Stimulated activated CD4-positive, alpha-beta T cell treated with anti-CD3 and anti-CD28 coated beads, Interleukin-4, amount 100 ng/mL, for 1 hour (primary cell): ENCODE data around the gene CCNK.

Source experiments
- DNase-seq: peaks from one replicate; pipeline ENCODE4 v3.0.0-alpha.2; 2020

Gene CCNK

GRCh38 chr14:99521176-99522024, 40.2 kb downstream of the CCNK start:
- no peak for DNase-seq

GRCh38 chr14:99522025-99522401, 40.8 kb downstream of the CCNK start:
- no peak for DNase-seq

GRCh38 chr14:99522457-99522891, 41.3 kb downstream of the CCNK start:
- DNase-seq, result no peak

- no peak for DNase-seq
Measured at GRCh38 chr14:99522934-99523703, 41.9 kb downstream of the CCNK start.

DNA sequence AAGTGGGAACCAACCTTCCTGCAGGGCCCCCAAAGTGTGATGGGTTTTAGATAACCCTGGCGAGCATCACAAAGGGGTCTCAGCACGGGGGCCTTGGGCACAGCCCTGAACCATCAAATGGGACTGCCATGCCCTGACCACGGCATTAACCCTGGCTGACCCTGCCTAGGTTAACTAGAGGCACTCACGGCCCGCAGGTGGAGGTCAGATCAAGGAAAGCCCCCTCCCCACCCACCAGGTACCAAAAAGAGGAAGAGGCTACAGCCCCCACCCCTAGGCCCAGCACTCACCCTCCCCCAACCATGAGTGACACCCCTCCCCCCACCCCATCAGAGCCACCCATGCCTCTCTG, 42.5 kb downstream of the CCNK start:
- no peak for DNase-seq

- DNase-seq, result no peak
Measured at GRCh38 chr14:99524091-99524661, 43.0 kb downstream of the CCNK start.

GRCh38 chr14:99524804-99525698, 43.8 kb downstream of the CCNK start:
- DNase-seq, result no peak

- no peak for DNase-seq
Measured at GRCh38 chr14:99525699-99526080, 44.5 kb downstream of the CCNK start.

GRCh38 chr14:99527026-99527425, 45.8 kb downstream of the CCNK start:
- no peak for DNase-seq

- no peak for DNase-seq
Measured at GRCh38 chr14:99527427-99528076, 46.3 kb downstream of the CCNK start.

GRCh38 chr14:99529899-99530298, 48.7 kb downstream of the CCNK start:
- no peak for DNase-seq

- DNase-seq, result no peak
Measured at GRCh38 chr14:99530407-99531155, 49.4 kb downstream of the CCNK start.

- DNase-seq, result no peak
Measured at GRCh38 chr14:99531251-99532096, 50.3 kb downstream of the CCNK start.

GRCh38 chr14:99532310-99532709, 51.1 kb downstream of the CCNK start:
- no peak for DNase-seq

DNA sequence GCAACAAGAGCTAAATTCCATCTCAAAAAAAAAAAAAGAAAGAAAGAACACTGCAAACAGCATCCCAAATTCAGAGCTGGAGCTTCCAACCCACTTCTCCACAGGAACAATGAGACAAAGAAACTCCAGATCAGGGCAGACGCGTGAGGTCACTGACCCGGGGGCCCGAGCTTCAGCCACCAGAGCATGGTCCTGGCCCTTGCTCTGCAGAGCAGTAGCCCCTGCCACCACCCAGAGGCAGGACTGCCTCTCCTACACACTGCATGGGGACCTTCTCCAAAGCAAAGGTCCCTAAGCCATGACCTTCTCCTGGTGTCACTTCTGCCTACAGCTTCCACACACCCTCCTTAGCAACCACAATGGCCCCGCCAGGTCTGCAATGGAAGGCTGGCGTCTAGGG, 53.1 kb downstream of the CCNK start:
- DNase-seq, result no peak

DNA sequence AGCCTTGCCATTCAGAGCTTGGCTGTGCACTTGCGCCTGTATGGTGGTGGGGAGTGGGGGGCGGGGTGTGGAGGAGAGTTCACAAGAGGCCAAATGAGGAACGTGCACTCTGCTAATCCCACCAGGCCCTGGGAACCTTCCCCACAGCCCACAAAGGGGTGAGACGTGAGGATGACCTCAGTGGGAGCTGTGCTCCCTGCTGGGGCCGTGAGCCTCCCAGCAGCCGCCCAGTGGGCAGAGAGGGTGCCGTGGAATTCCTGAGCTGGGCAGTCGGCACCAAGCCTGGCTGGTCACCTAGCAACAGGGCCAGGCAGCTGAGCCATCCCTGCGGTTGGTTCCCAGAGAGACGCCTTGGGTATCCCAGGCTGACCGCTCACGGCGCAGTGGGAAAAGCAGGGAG, 53.7 kb downstream of the CCNK start:
- no peak for DNase-seq

GRCh38 chr14:99535448-99535847, 54.2 kb downstream of the CCNK start:
- no peak for DNase-seq

DNA sequence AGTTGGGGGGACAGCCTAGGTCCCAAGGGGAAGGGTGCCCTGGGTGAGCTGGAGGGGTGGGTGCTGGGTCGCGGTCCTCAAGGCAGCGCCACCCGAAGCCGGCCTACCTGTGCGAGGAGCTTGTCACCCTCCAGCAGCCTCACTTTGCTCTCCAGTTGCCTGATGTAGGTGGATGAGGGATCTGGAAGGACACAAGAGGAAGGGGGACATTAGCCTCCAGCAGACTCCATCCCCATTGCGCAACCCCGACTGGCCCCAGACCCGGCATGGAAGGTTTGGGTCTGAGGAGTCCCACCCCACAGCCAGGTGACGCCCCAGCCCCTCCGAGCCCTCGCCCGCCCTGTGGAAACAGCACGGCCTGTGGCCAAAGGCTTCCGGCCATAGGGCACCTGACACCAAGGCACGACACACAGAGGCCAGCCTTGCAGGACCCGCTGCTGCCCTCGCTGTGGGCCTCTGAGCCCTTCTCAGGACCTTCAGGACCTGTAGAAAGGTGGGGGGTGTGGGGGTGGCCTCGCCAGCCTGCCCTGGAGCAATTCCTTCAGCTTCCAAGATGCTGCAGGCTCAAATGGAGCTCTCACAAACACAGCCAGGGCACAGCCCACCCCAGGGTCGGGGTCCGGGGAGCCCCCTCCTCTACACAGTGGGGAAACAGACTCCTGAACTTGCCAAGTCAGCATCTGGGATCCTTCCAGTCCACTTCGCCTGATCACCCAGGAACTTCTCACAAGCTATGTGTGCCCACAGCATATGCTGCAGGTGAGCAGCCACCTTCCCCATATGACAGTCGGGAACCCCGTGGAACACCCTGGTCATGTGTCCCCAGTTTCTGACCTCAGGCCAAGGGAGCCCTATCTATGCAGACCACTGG, 54.9 kb downstream of the CCNK start:
- no peak for DNase-seq

DNA sequence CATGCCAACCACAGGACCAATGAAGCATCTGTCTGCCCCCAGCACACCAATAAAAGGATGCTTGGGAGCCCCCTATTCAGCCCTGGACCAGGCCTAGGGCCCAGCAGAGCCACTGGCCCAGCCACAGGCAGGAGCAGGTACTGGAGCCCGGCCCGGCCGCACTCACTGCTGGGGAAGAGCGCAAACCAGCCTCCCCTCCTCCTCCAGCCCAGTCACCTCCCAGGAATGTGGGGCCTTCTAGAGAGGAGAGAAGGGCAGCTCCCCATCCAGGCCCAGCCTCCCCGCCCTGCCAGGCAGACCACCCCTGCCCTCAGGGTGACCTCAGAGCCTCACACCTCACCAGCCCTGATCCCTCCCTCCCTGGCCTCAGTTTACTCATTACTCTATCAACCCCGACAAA, 56.2 kb downstream of the CCNK start:
- DNase-seq, result no peak

DNA sequence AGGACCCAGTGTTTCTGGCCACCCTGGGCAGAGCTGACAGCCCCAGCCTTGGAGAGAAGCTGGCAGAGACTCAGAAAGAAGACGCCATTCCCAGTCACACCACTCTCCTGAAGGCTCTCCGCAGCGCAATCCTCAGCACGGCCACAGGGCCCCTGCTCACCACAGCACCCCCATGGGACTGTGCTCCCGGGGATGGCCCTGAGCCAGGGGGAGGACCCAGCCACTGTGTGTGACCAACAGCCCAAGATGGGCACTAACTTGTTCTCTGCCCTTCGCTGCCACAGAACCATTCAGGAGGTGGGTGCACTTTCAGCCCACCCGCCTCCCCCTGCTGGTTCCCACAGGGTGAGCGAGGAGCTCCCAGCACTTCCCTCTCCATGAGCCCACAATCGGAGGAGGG, 57.1 kb downstream of the CCNK start:
- no peak for DNase-seq
